Vagina (tissue), 2 donors: Measurements from ENCODE around the gene RGL4. TPM values are rescaled to one million over a fixed set of nuclear protein-coding genes. Genes with fewer than 3 reads are reported as not detected.

Source experiments
- DNase-seq, 2 donors: peaks; one replicate each; pipeline ENCODE4 v3.0.0-alpha.2; 2017; ENCODE audit errors: extremely low spot score in 2 of 2
- H3K27ac ChIP-seq: fragments of 200-600 bp; sonication (generic); one replicate; pipeline ENCODE4 v1.5.1; 2019
- H3K27me3 ChIP-seq: fragments of 200-600 bp; sonication (generic); one replicate; pipeline ENCODE4 v1.5.1; 2019
- H3K36me3 ChIP-seq, 2 donors: fragments of 200-600 bp; sonication (generic); one replicate each; pipeline ENCODE4 v1.5.1; 2017 to 2019
- H3K4me1 ChIP-seq: fragments of 200-600 bp; sonication (generic); one replicate; pipeline ENCODE4 v1.5.1; 2019
- H3K4me3 ChIP-seq, 2 donors: fragments of 200-600 bp; sonication (generic); 1 replicate in 1 of 2; 2 replicates in 1 of 2; pipeline ENCODE4 v1.5.1; 2016 to 2019
- H3K9me3 ChIP-seq: fragments of 200-600 bp; sonication (generic); one replicate; pipeline ENCODE4 v1.5.1; 2019
- POLR2A ChIP-seq, 2 donors: fragments of 450-650 bp; IDR thresholded peaks; one replicate each; pipeline ENCODE4 v1.6.1; 2017; ENCODE audit warnings: antibody characterized with exemption in 2 of 2, mild to moderate bottlenecking in 2 of 2, moderate library complexity in 2 of 2
- POLR2AphosphoS5 ChIP-seq, 2 donors: sonication (generic); formaldehyde crosslinking; IDR thresholded peaks; one replicate each; pipeline ENCODE4 v1.9.0; 2017; ENCODE audit warnings: antibody characterized with exemption in 2 of 2, mild to moderate bottlenecking in 2 of 2, low read depth in 1 of 2; ENCODE audit not compliant: insufficient read depth in 1 of 2
- intact Hi-C: fragments of 100-400 bp; cut with DNase I; formaldehyde crosslinking; loops from one replicate; pipeline ENCODE4 v1.15.1; 2023
- total RNA-seq: library from RNA; depleted of rRNA; stranded (reverse); fragments of >200 nt; gene quantifications from one replicate; pipeline ENCODE4 v1.2.3, GENCODE V29; 2016
- TF ChIP-seq, protein P1 (sequence below), 3 experiments: fragments of 450-650 bp in 2 of 3; fragments of 200-600 bp in 1 of 3; sonication (generic) in 1 of 3; IDR thresholded peaks; one replicate each; pipeline ENCODE4 v1.5.1; 2017 to 2019; ENCODE audit warnings: antibody characterized with exemption in 3 of 3, mild to moderate bottlenecking in 2 of 3, moderate library complexity in 2 of 3

The RGL4 gene
- total RNA-seq, 1 donor from 2014 or later = not detected

DNA sequence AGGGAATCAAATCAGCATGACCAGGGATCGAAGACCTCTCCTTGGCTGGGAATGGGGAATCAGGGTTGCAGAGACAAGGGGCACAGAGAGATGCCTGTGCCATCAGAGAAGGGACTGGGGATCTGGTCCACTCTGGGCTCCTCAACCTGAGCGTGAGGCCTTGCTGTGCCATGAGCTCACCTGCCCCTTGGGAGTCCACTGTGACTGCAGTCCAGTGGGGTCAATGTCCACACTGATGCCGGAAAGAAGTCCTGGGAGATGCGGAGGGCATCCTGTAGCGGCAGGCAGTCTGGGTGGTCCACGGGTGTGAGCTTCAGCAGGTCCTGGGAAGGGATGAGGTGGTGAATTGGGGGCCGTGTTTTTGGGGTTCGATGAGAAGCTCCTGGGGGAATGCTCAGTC is 7.3 kb upstream of the RGL4 start:
- intact Hi-C loops = no loop called here
- no peak for DNase-seq

GRCh38 chr22:23684026-23684425 is 6.8 kb upstream of the RGL4 start:
- intact Hi-C loops = no loop called here
- H3K9me3 ChIP-seq = no peaks in the 10 kb centered on the region
- H3K4me3 ChIP-seq = no peak overlapping the region
- TF ChIP-seq POLR2AphosphoS5 (IDR thresholded peaks at IDR 0.05; ENCODE audit: insufficient read depth in 1 of 2, low read depth in 1 of 2) (no peak), POLR2A (IDR thresholded peaks at IDR 0.05) (no peak)
- TF ChIP-seq, protein P1, sequence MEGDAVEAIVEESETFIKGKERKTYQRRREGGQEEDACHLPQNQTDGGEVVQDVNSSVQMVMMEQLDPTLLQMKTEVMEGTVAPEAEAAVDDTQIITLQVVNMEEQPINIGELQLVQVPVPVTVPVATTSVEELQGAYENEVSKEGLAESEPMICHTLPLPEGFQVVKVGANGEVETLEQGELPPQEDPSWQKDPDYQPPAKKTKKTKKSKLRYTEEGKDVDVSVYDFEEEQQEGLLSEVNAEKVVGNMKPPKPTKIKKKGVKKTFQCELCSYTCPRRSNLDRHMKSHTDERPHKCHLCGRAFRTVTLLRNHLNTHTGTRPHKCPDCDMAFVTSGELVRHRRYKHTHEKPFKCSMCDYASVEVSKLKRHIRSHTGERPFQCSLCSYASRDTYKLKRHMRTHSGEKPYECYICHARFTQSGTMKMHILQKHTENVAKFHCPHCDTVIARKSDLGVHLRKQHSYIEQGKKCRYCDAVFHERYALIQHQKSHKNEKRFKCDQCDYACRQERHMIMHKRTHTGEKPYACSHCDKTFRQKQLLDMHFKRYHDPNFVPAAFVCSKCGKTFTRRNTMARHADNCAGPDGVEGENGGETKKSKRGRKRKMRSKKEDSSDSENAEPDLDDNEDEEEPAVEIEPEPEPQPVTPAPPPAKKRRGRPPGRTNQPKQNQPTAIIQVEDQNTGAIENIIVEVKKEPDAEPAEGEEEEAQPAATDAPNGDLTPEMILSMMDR (IDR thresholded peaks at IDR 0.05) = no peak
- H3K27me3 ChIP-seq = no peaks in the 10 kb centered on the region
- DNase-seq = no peak
- no peaks in the 10 kb centered on the region for H3K36me3 ChIP-seq
- no peak overlapping the region for H3K27ac ChIP-seq
- peaks cover 7% of the 10 kb centered on the region for H3K4me1 ChIP-seq

More for the DNA sequence above, 7.3 kb upstream of the RGL4 start:
- Histone ChIP-seq H3K36me3 (no peaks in the 10 kb centered on the region), H3K27ac (no peak overlapping the region), H3K4me3 (no peak overlapping the region), H3K27me3 (no peaks in the 10 kb centered on the region), H3K9me3 (no peaks in the 10 kb centered on the region), H3K4me1 (peaks cover 7% of the 10 kb centered on the region)
- TF ChIP-seq POLR2A (IDR thresholded peaks at IDR 0.05) (no peak), POLR2AphosphoS5 (IDR thresholded peaks at IDR 0.05; ENCODE audit: insufficient read depth in 1 of 2, low read depth in 1 of 2) (no peak)
- TF ChIP-seq, protein P1 (IDR thresholded peaks at IDR 0.05) = no peak

- no peak for TF ChIP-seq POLR2A (IDR thresholded peaks at IDR 0.05)
- TF ChIP-seq POLR2AphosphoS5 (IDR thresholded peaks at IDR 0.05; ENCODE audit: insufficient read depth in 1 of 2, low read depth in 1 of 2) = no peak
- TF ChIP-seq, protein P1 (IDR thresholded peaks at IDR 0.05) = no peak
- no peaks in the 10 kb centered on the region for H3K9me3 ChIP-seq
- H3K4me1 ChIP-seq = peaks cover 7% of the 10 kb centered on the region
- DNase-seq = no peak
- H3K4me3 ChIP-seq = no peak overlapping the region
- intact Hi-C loops = no loop called here
- no peaks in the 10 kb centered on the region for H3K36me3 ChIP-seq
- no peak overlapping the region for H3K27ac ChIP-seq
- H3K27me3 ChIP-seq = no peaks in the 10 kb centered on the region
These were observed 6.2 kb upstream of the RGL4 start for GRCh38 chr22:23684561-23685031.

DNA sequence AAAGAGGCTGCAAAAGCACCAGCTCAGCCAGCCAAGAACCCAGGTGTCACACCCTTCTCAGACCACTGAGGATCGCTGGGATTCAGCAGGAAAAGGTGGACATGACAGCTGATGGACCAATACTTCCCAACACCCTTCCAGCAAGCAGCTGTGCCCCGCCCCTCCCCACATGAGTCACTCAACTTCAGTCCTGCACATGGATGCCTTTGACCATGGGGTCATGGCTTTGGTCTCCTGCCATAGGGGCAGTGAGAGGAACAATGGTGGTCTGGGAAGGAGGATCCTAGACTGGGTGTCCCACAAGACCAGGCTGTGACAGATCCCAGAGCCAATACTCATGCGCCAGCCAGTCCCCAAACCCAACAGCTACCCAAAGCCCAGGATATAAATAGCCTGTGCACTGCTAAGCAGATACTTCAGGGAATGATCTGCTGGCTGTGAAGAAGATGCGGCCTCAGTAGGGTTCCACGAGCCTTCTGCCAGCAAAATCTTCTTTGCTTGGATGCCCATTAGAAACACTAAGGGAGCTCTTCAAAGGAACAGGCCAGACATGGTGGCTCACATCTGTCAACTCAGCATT is 5.5 kb upstream of the RGL4 start:
- H3K36me3 ChIP-seq = no peaks in the 10 kb centered on the region

More for the DNA sequence above, 5.5 kb upstream of the RGL4 start:
- Histone ChIP-seq H3K27ac (no peak overlapping the region), H3K4me3 (no peak overlapping the region), H3K4me1 (peaks cover 7% of the 10 kb centered on the region), H3K27me3 (no peaks in the 10 kb centered on the region), H3K9me3 (no peaks in the 10 kb centered on the region)
- intact Hi-C loops = no loop called here
- no peak for TF ChIP-seq POLR2A (IDR thresholded peaks at IDR 0.05)
- TF ChIP-seq, protein P1 (IDR thresholded peaks at IDR 0.05) = no peak
- TF ChIP-seq POLR2AphosphoS5 (IDR thresholded peaks at IDR 0.05; ENCODE audit: insufficient read depth in 1 of 2, low read depth in 1 of 2) = no peak
- no peak for DNase-seq
